ENCODE measurements around the gene ENTHD1. TPM values are rescaled to one million over a fixed set of nuclear protein-coding genes. Genes with fewer than 3 reads are reported as not detected.

The ENTHD1 gene
- total RNA-seq, 1 donor from 2014 or later = not detected

DNA sequence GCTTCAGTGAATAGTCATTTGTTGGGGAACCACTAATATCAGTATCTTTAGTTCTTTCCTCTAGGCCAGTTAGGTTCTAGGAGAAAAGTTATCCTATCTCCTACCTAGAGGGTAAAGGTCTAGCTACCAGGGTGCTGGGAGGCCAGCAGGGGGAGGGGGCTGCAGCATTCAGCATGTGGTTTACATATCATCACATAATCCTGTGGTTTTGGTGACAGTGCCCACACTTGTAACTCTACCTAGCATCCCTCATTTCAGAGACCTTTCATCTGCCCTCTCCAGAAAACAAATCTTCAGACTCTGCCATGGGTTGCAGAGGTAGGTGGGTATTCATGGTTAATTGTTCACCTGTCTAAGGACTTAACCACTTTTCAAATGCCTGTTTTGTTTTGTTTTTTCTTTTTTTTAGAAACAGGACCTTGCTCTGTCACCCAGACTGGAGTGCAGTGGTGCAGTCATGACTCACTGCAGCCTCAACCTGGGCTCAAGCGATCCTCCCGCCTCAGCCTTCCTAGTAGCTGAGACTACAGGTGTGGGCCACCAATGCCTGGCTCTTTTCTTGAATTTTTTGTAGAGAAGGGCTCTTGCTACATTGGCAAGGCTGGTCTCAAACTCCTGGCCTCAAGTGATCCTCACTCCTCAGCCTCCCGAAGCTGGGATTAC lies 146.8 kb downstream of the ENTHD1 start:
- DNase-seq (ENCODE audit: low read depth) = no peak
- no peaks in the 10 kb centered on the region for H3K36me3 ChIP-seq (ENCODE audit: control insufficient read depth, insufficient read depth, low read length)
- H3K4me3 ChIP-seq (ENCODE audit: low read depth, low read length) = no peak overlapping the region
- FAIRE-seq = no peak
- TF ChIP-seq, protein P1, sequence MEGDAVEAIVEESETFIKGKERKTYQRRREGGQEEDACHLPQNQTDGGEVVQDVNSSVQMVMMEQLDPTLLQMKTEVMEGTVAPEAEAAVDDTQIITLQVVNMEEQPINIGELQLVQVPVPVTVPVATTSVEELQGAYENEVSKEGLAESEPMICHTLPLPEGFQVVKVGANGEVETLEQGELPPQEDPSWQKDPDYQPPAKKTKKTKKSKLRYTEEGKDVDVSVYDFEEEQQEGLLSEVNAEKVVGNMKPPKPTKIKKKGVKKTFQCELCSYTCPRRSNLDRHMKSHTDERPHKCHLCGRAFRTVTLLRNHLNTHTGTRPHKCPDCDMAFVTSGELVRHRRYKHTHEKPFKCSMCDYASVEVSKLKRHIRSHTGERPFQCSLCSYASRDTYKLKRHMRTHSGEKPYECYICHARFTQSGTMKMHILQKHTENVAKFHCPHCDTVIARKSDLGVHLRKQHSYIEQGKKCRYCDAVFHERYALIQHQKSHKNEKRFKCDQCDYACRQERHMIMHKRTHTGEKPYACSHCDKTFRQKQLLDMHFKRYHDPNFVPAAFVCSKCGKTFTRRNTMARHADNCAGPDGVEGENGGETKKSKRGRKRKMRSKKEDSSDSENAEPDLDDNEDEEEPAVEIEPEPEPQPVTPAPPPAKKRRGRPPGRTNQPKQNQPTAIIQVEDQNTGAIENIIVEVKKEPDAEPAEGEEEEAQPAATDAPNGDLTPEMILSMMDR (IDR thresholded peaks at IDR 0.05; ENCODE audit: insufficient read depth, low read length, severe bottlenecking) = no peak
- H3K27me3 ChIP-seq (ENCODE audit: control insufficient read depth, insufficient read depth, low read length) = peaks cover 4% of the 10 kb centered on the region

DNA sequence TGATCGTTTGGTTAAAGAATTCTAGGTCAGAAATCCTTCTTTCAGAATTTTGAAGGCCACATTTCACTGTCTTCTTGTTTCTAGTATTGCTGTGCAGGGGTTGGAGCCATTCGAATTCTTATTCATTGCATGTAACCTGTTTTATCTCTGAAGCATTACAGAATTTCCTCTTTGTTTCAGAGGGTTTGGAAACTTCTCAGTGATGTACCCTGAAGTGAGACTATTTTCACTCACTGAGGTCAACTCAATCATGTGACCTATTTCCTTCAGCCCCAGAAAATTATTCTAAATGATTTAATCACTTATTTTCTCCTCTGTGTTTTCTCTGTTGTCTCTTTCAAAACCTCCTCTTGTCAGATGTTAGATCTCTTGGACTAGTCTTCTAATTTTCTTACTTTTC lies 147.8 kb downstream of the ENTHD1 start:
- H3K36me3 ChIP-seq (ENCODE audit: control insufficient read depth, insufficient read depth, low read length) = no peaks in the 10 kb centered on the region
- TF ChIP-seq, protein P1 (IDR thresholded peaks at IDR 0.05; ENCODE audit: insufficient read depth, low read length, severe bottlenecking) = no peak
- FAIRE-seq = no peak
- H3K4me3 ChIP-seq (ENCODE audit: low read depth, low read length) = no peak overlapping the region
- no peak for DNase-seq (ENCODE audit: low read depth)
- peaks cover 2% of the 10 kb centered on the region for H3K27me3 ChIP-seq (ENCODE audit: control insufficient read depth, insufficient read depth, low read length)

DNA sequence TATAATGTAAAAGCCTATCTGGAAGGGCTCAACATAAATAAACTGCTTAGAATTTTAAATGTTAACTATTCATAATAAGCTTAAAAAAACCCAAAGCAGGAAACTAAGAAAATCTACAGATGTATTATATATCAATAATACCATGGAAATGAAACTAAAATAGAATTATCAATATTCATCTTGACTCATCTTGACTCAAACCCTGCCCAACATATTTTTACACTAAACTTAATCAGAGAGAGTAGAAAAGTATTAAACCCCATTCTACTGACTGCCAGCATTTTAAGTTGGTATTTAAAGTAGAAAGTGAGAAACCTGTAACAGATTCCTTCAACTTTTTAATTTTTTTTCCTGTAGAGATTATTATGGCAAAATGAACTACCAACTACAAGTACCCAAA lies 149.2 kb downstream of the ENTHD1 start:
- Histone ChIP-seq H3K36me3 (ENCODE audit: control insufficient read depth, insufficient read depth, low read length) (no peaks in the 10 kb centered on the region), H3K27me3 (ENCODE audit: control insufficient read depth, insufficient read depth, low read length) (no peaks in the 10 kb centered on the region), H3K4me3 (ENCODE audit: low read depth, low read length) (no peak overlapping the region)
- DNase-seq (ENCODE audit: low read depth) = no peak
- TF ChIP-seq, protein P1 (IDR thresholded peaks at IDR 0.05; ENCODE audit: insufficient read depth, low read length, severe bottlenecking) = no peak
- no peak for FAIRE-seq

DNA sequence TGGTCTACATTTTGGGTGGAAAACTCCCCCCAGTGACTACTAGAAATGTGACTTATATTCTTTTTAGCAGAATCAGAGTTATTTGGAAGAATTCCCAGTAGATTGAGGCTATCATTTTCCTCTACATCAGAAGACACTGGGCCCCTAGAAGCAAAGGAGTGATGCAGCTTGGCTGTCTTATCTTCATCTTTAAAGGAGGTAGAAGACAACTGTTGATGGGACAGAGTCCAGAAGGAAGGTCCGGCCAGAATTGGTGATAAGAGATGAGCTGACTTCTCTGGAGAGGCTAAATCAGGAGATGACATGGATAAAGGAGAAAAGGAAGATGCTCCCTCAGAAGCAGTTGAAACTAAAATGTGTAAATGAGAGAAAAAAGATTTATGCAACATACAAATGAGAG lies 149.6 kb downstream of the ENTHD1 start:
- FAIRE-seq (no peak), DNase-seq (ENCODE audit: low read depth) (no peak)
- Histone ChIP-seq H3K36me3 (ENCODE audit: control insufficient read depth, insufficient read depth, low read length) (no peaks in the 10 kb centered on the region), H3K27me3 (ENCODE audit: control insufficient read depth, insufficient read depth, low read length) (no peaks in the 10 kb centered on the region), H3K4me3 (ENCODE audit: low read depth, low read length) (no peak overlapping the region)
- TF ChIP-seq, protein P1 (IDR thresholded peaks at IDR 0.05; ENCODE audit: insufficient read depth, low read length, severe bottlenecking) = no peak

DNA sequence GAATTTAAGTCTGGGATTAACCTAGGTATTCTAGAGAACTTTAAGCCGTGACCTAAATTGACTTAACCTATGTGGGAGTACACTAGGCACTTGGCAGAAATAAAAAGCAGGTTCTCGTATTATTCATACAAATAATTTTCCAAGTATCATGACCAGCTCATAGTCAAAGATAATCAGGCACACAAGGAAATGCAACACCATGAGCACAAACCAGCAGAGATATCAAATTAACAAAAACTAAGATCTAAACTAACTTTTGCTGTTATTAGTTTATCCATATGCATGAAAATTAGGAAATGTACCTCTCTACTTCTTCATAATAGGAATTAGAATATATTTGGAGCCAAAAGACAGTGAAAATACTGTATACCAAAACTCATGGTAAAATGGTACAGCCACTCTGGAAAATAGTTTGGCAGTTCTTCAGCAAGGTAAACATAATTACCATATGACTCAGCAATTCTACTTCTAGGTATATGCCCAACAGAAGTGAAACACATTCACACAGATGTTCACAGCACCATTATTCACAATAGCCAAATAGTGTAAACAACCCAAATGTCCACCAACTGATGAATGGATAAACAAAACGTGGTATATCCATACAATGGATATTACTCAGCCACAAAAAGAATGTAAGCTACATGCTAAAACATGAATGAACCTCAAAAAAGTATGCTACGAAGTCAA lies 154.1 kb downstream of the ENTHD1 start:
- FAIRE-seq (no peak), DNase-seq (ENCODE audit: low read depth) (peak; percentile 73)
- Histone ChIP-seq H3K36me3 (ENCODE audit: control insufficient read depth, insufficient read depth, low read length) (no peaks in the 10 kb centered on the region), H3K27me3 (ENCODE audit: control insufficient read depth, insufficient read depth, low read length) (peaks cover 2% of the 10 kb centered on the region), H3K4me3 (ENCODE audit: low read depth, low read length) (no peak overlapping the region)
- TF ChIP-seq, protein P1 (IDR thresholded peaks at IDR 0.05; ENCODE audit: insufficient read depth, low read length, severe bottlenecking) = no peak
